Erythroblast (primary cell): ENCODE measurements around the gene ZNF548.

Experiments used
- GATA1 ChIP-seq: IDR thresholded peaks from 2 replicates; pipeline ENCODE4 v1.6.1; 2011; ENCODE audit warnings: low read depth, mild to moderate bottlenecking, control low read depth, low read length, moderate library complexity
- POLR2A ChIP-seq: IDR thresholded peaks from 2 replicates; pipeline ENCODE4 v1.6.1; 2011; ENCODE audit warnings: mild to moderate bottlenecking, low read length

DNA sequence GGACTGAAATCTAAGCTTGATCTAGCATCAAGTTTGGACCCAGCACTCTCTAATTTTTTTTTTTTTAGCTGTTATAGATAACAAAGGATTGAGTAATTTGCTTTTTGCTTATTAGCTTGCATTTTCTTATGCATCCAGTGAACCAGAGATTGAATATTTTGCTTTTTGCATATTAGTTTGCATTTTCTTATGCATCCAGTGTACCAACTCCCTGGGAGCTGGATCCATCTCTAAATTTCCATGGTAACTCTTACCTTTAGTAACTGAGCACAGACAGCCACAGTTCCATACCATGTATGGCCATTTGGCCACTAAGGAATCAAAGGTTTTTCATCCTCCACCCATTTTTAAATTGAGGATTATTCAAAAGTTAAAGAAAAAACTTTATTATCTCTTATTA lies 8.7 kb upstream of the ZNF548 start:
- TF ChIP-seq POLR2A (no peak), GATA1 (no peak)
